ENCODE results near the gene PITPNM1. TPM values are rescaled to one million over a fixed set of nuclear protein-coding genes. Genes with fewer than 3 reads are reported as not detected.

The PITPNM1 gene
- total and polyA plus RNA-seq, 9 donors = 3.1 to 77.2 (median 6.1) TPM

DNA sequence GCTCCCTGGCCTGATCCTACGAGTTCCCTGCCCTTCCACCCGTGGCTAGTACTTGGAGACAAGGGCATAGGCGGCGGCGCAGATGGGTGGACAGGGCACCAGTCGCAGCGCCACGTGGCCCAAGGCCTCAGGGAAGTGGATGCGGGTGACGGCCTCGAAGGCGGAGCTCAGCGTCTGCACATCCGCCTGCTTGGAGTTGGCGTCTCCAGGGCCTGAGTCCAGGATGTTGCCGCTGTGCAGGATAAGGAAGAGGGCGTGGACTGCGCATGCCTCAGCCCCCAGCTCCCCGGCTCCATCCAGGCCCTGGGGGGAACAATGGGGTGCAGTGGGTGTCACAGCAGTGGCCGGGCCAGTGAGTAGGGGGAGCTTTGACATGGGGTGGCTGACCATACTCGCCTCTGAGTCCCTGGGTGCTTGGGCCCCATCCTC, 6.6 kb downstream of the PITPNM1 start:
- H3K4me3 ChIP-seq = no peak overlapping the region
- H3K27me3 ChIP-seq = no peaks in the 10 kb centered on the region
- TF ChIP-seq, protein P1, sequence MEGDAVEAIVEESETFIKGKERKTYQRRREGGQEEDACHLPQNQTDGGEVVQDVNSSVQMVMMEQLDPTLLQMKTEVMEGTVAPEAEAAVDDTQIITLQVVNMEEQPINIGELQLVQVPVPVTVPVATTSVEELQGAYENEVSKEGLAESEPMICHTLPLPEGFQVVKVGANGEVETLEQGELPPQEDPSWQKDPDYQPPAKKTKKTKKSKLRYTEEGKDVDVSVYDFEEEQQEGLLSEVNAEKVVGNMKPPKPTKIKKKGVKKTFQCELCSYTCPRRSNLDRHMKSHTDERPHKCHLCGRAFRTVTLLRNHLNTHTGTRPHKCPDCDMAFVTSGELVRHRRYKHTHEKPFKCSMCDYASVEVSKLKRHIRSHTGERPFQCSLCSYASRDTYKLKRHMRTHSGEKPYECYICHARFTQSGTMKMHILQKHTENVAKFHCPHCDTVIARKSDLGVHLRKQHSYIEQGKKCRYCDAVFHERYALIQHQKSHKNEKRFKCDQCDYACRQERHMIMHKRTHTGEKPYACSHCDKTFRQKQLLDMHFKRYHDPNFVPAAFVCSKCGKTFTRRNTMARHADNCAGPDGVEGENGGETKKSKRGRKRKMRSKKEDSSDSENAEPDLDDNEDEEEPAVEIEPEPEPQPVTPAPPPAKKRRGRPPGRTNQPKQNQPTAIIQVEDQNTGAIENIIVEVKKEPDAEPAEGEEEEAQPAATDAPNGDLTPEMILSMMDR (IDR thresholded peaks at IDR 0.05) = no peak
- no peak for TF ChIP-seq POLR2A (IDR thresholded peaks at IDR 0.05)
- no peak for TF ChIP-seq EP300 (IDR thresholded peaks at IDR 0.05)
- no peaks in the 10 kb centered on the region for H3K9me3 ChIP-seq
- WGBS, 3 donors = 85 to 91% (median 89%) methylated on average over 21 of the region's 21 CpGs
- H3K27ac ChIP-seq = no peak overlapping the region
- H3K4me1 ChIP-seq (ENCODE audit: insufficient read depth) = no peaks in the 10 kb centered on the region
- intact Hi-C loops (cut with DNase I) = no loop called here
- no peaks in the 10 kb centered on the region for H3K36me3 ChIP-seq
- DNase-seq = no peak

DNA sequence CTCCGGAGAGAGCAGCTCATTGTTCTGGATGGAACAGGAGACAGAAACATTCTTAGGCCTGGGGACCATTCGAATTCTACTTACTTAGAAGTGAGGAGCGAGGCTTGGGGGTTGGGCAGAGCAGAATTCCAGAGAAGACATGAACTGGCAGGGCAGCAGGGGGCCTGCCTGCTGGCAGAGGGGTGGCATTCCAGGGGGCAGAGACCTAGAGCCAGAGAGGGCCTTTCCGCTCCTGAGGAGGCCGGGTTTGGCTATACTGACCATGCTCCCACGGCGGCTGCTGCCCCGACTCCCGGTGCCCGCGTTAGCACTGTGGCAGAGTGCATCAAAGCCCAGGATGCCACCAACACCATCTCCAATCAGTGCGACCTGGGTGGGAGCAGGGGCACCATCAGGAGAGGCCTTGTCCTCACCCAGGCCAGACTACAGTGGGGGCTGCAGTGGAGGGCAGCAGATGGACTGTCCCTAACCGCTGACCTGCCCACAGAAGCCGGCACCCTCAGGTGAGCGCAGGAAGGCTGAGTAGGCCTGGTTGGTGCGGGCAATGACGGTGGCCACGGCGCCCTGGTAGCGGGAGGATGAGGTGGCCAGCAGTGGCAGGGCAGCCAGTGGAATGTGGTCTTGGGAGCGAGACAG, 7.4 kb downstream of the PITPNM1 start:
- intact Hi-C loops (cut with DNase I) = no loop called here
- WGBS, 3 donors = 92 to 93% (median 93%) methylated on average over 21 of the region's 21 CpGs

DNA sequence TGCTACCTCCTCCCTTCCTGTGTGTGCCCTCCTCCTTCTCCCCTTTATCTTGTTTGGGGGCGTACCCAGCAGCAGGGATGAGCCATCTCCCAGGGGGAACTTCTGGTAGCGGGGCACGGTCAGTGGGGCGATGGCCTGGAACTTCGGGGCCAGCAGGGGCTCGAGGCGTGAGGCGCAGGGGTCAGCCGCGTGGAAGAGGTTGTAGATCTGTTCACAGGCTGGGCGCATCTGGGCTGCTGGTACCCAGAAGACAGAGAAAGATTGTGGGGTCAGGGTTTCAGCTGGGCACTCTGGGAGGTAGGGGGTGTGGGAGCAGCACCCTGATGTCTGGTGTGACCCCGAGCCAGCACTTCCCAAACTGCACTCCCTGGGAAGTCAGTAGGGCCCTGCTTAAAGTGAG, 9.1 kb downstream of the PITPNM1 start:
- TF ChIP-seq, protein P1 (IDR thresholded peaks at IDR 0.05) = no peak
- TF ChIP-seq EP300 (IDR thresholded peaks at IDR 0.05) (no peak), POLR2A (IDR thresholded peaks at IDR 0.05) (no peak)
- intact Hi-C loops (cut with DNase I) = no loop called here
- H3K9me3 ChIP-seq = no peaks in the 10 kb centered on the region
- no peak overlapping the region for H3K27ac ChIP-seq
- H3K4me1 ChIP-seq (ENCODE audit: insufficient read depth) = no peaks in the 10 kb centered on the region
- 82 to 94% (median 87%) methylated on average over 12 of the region's 12 CpGs for WGBS, 3 donors
- no peak for DNase-seq
- no peak overlapping the region for H3K4me3 ChIP-seq
- H3K36me3 ChIP-seq = no peaks in the 10 kb centered on the region
- no peaks in the 10 kb centered on the region for H3K27me3 ChIP-seq

More for the DNA sequence above, 7.4 kb downstream of the PITPNM1 start:
- TF ChIP-seq EP300 (IDR thresholded peaks at IDR 0.05) (no peak), POLR2A (IDR thresholded peaks at IDR 0.05) (no peak)
- TF ChIP-seq, protein P1 (IDR thresholded peaks at IDR 0.05) = no peak
- H3K36me3 ChIP-seq = no peaks in the 10 kb centered on the region
- no peak overlapping the region for H3K27ac ChIP-seq
- DNase-seq = no peak
- H3K9me3 ChIP-seq = no peaks in the 10 kb centered on the region
- no peaks in the 10 kb centered on the region for H3K4me1 ChIP-seq (ENCODE audit: insufficient read depth)
- H3K27me3 ChIP-seq = no peaks in the 10 kb centered on the region
- no peak overlapping the region for H3K4me3 ChIP-seq

DNA sequence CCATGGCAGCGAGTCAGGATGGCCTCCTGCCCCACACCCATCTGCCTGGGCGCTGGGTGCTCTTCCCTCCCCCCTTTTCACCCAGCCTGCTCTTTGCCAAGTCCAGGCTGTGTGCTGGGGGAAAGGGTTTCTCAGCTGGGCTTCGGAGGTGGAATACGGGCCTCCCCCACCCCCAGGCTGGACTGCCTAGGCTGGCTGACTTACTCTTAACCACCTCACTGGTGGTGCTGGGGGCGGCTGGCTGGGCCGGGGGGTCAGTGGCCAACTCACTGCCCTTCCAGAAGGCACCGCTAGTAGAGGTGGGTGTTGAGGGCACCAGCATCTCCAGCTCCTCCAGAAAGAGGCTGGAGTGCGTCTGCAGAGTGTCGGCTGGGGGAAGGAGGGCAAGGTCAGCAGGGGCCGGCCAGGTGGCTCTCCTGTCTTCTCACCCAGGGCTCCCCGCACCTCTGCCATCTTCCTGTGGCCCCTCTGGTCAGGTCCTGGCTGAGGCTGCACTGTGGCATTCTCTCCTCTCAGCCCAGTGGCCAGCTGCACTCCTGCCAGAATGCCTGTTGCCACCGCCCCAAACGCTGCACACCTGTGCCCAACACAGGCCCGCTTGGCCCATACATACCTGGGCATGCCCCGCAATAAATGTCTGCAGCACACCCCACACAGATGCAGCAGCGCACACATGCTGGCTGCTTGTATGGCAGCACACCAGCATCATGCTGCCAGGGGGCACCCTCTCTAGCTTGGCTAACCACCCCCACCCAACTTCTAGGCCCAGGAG, 9.7 kb downstream of the PITPNM1 start:
- intact Hi-C loops (cut with DNase I) = no loop called here
- TF ChIP-seq EP300 (IDR thresholded peaks at IDR 0.05) (no peak), POLR2A (IDR thresholded peaks at IDR 0.05) (no peak)
- TF ChIP-seq, protein P1 (IDR thresholded peaks at IDR 0.05) = no peak
- 89 to 93% (median 92%) methylated on average over 16 of the region's 16 CpGs for WGBS, 3 donors
- Histone ChIP-seq H3K9me3 (no peaks in the 10 kb centered on the region), H3K27me3 (no peaks in the 10 kb centered on the region), H3K27ac (no peak overlapping the region), H3K4me1 (ENCODE audit: insufficient read depth) (no peaks in the 10 kb centered on the region), H3K4me3 (no peak overlapping the region), H3K36me3 (no peaks in the 10 kb centered on the region)
- DNase-seq = no peak
